Measurements from ENCODE around the gene ZNRD2. TPM values are rescaled to one million over a fixed set of nuclear protein-coding genes. Genes with fewer than 3 reads are reported as not detected.
A peak's percentile ranks its signal among the peaks of the same experiment; 100 is the strongest.
"Not testable (repeated sequence)": the region's sequence is repeated elsewhere in the genome, so short reads cannot be mapped to it uniquely, and the experiment has no call there.

ZNRD2 gene
- total RNA-seq, result 41.4 and 42.4 TPM in 2 replicates
- polyA plus RNA-seq (2012), result 73.1 TPM

GRCh38 chr11:65569973-65570918 is at the start of gene ZNRD2:
Gene ZNRD2 (plus strand): TSS chr11:65570477. CDS start chr11:65570492, 15 bp downstream.
- DNase-seq (ENCODE audit: low read depth), result peak; percentile 98

GRCh38 chr11:65521777-65522521 is 48.3 kb upstream of the ZNRD2 start:
- DNase-seq (ENCODE audit: low read depth), result not testable (repeated sequence)

- not testable (repeated sequence) for DNase-seq (ENCODE audit: low read depth)
These were observed 47.3 kb upstream of the ZNRD2 start for GRCh38 chr11:65522718-65523630.

- DNase-seq (ENCODE audit: low read depth), result not testable (repeated sequence)
These were observed 46.7 kb upstream of the ZNRD2 start for GRCh38 chr11:65523631-65523968.

- DNase-seq (ENCODE audit: low read depth), result no peak
These were observed 46.1 kb upstream of the ZNRD2 start for GRCh38 chr11:65524014-65524740.

GRCh38 chr11:65524741-65525545 is 45.3 kb upstream of the ZNRD2 start, which contains the start of gene SCYL1:
Gene SCYL1 (plus strand): TSS chr11:65525083. CDS start chr11:65525154, 71 bp downstream.
- DNase-seq (ENCODE audit: low read depth), result peak; percentile 77

GRCh38 chr11:65525546-65526480 is 44.5 kb upstream of the ZNRD2 start:
- DNase-seq (ENCODE audit: low read depth), result no peak

GRCh38 chr11:65526744-65527143 is 43.5 kb upstream of the ZNRD2 start:
- DNase-seq (ENCODE audit: low read depth), result no peak

GRCh38 chr11:65528819-65529350 is 41.4 kb upstream of the ZNRD2 start:
- DNase-seq (ENCODE audit: low read depth), result no peak

- DNase-seq (ENCODE audit: low read depth), result no peak
These were observed 40.7 kb upstream of the ZNRD2 start for GRCh38 chr11:65529475-65530156.

- no peak for DNase-seq (ENCODE audit: low read depth)
These were observed 40.1 kb upstream of the ZNRD2 start for GRCh38 chr11:65530157-65530496.

GRCh38 chr11:65532388-65533064 is 37.8 kb upstream of the ZNRD2 start:
- DNase-seq (ENCODE audit: low read depth), result no peak

- DNase-seq (ENCODE audit: low read depth), result no peak
These were observed 35.2 kb upstream of the ZNRD2 start for GRCh38 chr11:65535102-65535501.

- no peak for DNase-seq (ENCODE audit: low read depth)
These were observed 33.6 kb upstream of the ZNRD2 start for GRCh38 chr11:65536412-65537295.

- DNase-seq (ENCODE audit: low read depth), result no peak
These were observed 33.0 kb upstream of the ZNRD2 start for GRCh38 chr11:65537296-65537597.

GRCh38 chr11:65537620-65538231 is 32.6 kb upstream of the ZNRD2 start:
- DNase-seq (ENCODE audit: low read depth), result peak; percentile 62
